HG02885 (cell line): ENCODE data around the gene SSTR5.

ENCODE experiments used
- ATAC-seq: cut with Tn5 transposase; IDR thresholded peaks from one replicate; pipeline ENCODE4 v1.9.1; 2021; ENCODE audit warnings: mild to moderate bottlenecking; ENCODE audit not compliant: unreplicated experiment, poor library complexity

The SSTR5 gene

GRCh38 chr16:1053700-1054368, 18.7 kb upstream of the SSTR5 start:
- no peak for ATAC-seq

- ATAC-seq: no peak
Measured at GRCh38 chr16:1054660-1055556, 17.6 kb upstream of the SSTR5 start.

- no peak for ATAC-seq
Measured at GRCh38 chr16:1055557-1055924, 17.0 kb upstream of the SSTR5 start.

- no peak for ATAC-seq
Measured at GRCh38 chr16:1056196-1056595, 16.4 kb upstream of the SSTR5 start.

GRCh38 chr16:1057252-1057932, 15.2 kb upstream of the SSTR5 start:
- ATAC-seq: no peak

GRCh38 chr16:1058216-1058615, 14.3 kb upstream of the SSTR5 start:
- no peak for ATAC-seq

GRCh38 chr16:1059310-1059709, 13.2 kb upstream of the SSTR5 start:
- ATAC-seq: no peak

- ATAC-seq: no peak
Measured at GRCh38 chr16:1060416-1061340, 11.9 kb upstream of the SSTR5 start.

GRCh38 chr16:1061769-1062505, 10.6 kb upstream of the SSTR5 start:
- ATAC-seq: no peak

- no peak for ATAC-seq
Measured at GRCh38 chr16:1062895-1063294, 9.7 kb upstream of the SSTR5 start.

- ATAC-seq: no peak
Measured at GRCh38 chr16:1063728-1064127, 8.8 kb upstream of the SSTR5 start.

GRCh38 chr16:1065469-1066128, 6.9 kb upstream of the SSTR5 start:
- no peak for ATAC-seq

- ATAC-seq: no peak
Measured at GRCh38 chr16:1066584-1067172, 5.9 kb upstream of the SSTR5 start.

- ATAC-seq: no peak
Measured at GRCh38 chr16:1067629-1068028, 4.9 kb upstream of the SSTR5 start.

- ATAC-seq: no peak
Measured at GRCh38 chr16:1068451-1068850, 4.1 kb upstream of the SSTR5 start.

- no peak for ATAC-seq
Measured at GRCh38 chr16:1069154-1069553, 3.4 kb upstream of the SSTR5 start.

- no peak for ATAC-seq
Measured at GRCh38 chr16:1070084-1070863, 2.3 kb upstream of the SSTR5 start.

GRCh38 chr16:1070864-1071408, 1.6 kb upstream of the SSTR5 start:
- ATAC-seq: no peak
